Fibroblast of mammary gland (primary cell): ENCODE results near the gene JUN.
"Not testable (repeated sequence)": the region's sequence is repeated elsewhere in the genome, so short reads cannot be mapped to it uniquely, and the experiment has no call there.

Source experiments
- DNase-seq: peaks from one replicate; pipeline ENCODE4 v3.0.0-alpha.2; 2010; ENCODE audit warnings: low read depth
- H3K4me3 ChIP-seq: 2 replicates; pipeline ENCODE4 v1.5.1; 2011; ENCODE audit warnings: low read depth, mild to moderate bottlenecking, low read length, moderate library complexity; ENCODE audit not compliant: control insufficient read depth
- TF ChIP-seq, protein P1 (sequence below): conservative IDR thresholded peaks from 2 replicates; pipeline ENCODE4 v1.5.1; 2011; ENCODE audit warnings: low read depth, low read length, inconsistent platforms; ENCODE audit not compliant: control insufficient read depth, insufficient read depth

Gene JUN

DNA sequence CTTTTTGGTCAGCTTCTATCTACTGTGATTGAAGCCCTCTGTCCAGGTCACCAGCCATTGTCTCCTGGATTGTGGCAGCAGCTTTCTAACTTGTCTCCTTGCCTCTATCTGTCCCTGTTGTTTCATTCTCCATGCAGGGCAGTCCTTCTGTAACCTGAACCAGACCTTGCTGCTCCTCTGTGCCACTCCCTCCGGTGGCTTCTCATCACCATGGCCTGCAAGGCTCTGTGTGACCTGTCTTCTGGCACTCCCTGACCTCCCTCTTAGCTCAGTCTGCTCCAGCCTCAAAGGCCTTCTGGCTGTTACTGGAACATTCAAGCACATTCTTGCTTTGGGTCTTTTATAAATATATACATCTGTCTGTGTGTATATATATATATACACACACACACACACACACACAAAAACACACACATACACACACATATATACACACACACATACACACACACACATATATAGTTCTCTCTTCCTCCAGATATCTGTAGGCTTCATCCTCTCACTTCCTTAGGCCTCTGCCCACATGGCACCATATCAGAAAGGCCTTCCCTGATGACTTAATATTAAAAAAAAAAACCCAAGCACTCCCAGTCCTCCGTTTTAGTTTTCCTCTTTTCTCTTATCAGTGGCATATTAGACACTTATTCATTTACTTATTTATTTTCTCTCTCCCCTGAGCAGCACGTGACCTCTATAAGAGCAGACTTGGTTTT lies 21.2 kb upstream of the JUN start:
- TF ChIP-seq, protein P1, sequence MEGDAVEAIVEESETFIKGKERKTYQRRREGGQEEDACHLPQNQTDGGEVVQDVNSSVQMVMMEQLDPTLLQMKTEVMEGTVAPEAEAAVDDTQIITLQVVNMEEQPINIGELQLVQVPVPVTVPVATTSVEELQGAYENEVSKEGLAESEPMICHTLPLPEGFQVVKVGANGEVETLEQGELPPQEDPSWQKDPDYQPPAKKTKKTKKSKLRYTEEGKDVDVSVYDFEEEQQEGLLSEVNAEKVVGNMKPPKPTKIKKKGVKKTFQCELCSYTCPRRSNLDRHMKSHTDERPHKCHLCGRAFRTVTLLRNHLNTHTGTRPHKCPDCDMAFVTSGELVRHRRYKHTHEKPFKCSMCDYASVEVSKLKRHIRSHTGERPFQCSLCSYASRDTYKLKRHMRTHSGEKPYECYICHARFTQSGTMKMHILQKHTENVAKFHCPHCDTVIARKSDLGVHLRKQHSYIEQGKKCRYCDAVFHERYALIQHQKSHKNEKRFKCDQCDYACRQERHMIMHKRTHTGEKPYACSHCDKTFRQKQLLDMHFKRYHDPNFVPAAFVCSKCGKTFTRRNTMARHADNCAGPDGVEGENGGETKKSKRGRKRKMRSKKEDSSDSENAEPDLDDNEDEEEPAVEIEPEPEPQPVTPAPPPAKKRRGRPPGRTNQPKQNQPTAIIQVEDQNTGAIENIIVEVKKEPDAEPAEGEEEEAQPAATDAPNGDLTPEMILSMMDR: no peak
- no peak for DNase-seq
- H3K4me3 ChIP-seq: no peak overlapping the region

DNA sequence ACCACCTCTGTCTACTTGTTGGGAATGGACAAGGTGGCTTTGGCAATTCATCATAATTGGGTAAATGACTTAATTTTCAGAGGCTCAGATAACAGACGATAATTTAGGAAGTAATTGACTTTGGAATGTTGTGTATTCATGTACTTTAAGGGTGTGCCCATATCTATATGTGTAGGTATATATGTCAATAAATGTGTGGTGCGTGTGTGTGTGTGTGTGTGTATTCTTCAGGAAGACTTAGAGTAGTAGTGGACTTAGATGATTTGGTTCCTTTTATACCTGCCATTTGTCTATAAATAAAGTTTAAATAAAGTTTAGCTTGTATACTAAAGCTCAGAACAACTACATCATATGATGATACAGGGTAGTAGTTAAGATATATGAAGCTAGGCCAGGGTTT lies 20.0 kb upstream of the JUN start:
- no peak overlapping the region for H3K4me3 ChIP-seq
- DNase-seq: no peak

DNA sequence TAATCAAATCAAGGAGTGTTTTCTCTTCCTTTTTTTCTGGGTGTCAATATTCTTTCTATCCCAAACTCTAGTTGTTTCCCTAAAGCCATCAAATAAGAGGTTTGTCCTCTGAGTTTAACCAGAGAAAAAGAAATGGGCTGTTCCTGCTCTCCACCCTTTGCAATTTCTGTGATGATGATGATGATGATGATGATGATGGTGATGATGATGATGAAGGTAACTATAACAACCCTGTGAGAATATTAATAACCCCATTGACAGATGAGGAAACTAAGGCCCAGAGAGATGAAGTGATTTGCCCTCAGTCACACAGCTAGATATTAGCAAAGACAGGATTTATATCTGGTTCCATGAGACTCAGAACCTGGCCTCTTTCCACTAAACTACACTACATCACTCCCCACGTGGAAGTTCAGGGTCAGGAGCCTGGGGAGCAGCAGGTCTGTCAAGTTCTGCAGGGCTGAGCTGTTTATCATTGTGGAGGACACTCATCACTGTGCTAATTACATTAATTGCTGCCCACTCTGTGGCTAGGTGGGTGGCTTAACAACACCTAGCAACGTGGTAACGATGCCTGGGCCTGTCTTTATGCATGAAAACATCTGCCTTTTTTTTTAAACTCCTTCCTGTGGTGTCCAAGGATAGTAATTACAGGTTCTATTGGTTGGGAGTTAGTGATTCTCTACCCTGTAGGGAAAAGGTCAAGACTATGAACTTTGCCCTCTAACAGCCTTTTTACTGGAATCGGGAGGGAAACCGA lies 19.0 kb upstream of the JUN start:
- TF ChIP-seq, protein P1: no peak
- no peak for DNase-seq
- H3K4me3 ChIP-seq: no peak overlapping the region

More for the DNA sequence above, 20.0 kb upstream of the JUN start:
- TF ChIP-seq, protein P1: no peak

DNA sequence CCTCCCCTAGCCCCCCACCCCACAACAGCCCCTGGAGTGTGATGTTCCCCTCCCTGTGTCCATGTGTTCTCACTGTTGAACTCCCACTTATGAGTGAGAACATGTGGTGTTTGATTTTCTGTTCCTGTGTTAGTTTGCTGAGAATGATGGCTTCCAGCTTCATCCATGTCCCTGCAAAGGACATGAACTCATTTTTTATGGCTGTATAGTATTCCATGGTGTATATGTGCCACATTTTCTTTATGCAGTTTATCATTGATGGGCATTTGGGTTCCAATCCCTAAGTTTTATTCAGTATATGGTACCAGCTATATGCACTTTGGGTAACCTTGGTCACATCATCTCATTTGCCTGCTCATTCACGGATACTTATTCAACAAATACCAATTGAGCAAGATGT lies 17.4 kb upstream of the JUN start:
- not testable (repeated sequence) for H3K4me3 ChIP-seq, DNase-seq

DNA sequence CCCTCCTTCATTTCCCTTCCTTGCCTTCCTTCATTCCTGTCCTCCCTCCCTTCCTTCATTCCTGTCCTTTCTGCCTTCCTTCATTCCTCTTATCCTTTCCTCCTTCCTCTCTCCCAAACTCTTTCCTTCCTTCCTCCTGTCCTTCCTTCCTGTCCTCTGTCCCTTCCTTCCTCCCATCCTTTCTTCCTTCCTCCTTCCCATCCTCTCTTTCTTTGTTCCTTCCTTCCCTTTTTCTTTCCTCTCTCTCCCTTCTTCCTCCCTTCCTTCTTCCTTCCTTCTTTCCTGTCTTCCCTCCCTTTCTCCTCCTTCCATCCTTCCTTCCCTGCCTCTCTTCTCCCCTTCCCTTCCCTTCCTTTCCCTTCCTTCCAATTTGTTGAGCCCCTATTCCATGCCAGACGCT lies 15.8 kb upstream of the JUN start:
- H3K4me3 ChIP-seq: no peak overlapping the region
- TF ChIP-seq, protein P1: no peak
- DNase-seq: no peak

DNA sequence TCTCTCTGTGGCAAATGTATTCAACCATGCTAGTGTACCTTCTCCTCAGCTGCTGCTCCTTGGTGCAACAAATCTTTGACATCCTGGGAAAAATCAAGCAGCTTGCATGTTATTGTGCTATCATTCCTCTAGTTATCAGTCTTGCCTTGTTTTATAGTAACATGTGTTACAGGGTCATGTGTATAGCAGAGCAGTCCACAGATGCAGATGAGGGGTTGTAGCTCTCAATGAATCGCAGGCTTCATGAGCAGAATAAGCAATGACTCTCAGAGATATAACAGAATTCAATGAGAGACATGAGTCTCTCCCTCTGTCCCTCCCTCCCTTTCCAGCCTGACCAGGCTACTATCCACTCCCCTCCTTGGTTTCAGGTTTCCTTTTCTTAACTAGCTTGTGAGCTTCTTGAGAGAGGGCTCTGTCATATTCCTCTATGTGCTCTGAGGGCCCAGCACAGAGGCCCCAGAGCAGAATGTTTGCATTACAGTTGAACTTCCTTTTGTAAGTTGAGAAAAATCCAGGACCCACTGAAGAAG lies 15.1 kb upstream of the JUN start:
- H3K4me3 ChIP-seq: no peak overlapping the region
- DNase-seq: no peak
- TF ChIP-seq, protein P1: no peak

DNA sequence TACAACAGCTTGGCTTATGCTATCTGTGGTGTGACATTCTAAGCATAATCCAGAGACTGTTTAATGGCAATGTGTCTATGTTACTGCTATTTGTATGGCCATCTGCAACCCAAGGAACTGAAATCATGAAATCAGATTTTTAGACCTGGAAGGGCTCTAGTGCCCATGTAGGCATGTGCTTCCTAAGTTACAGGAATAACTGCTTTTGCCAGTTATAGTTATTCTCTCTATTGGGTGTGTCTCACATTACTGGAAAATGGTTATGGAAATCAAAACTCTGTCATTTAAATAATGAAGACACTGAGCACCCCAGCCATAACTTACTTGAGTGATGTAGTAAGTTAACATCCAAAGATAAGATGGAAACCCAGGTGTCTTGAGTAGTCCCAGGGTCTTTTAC lies 12.6 kb upstream of the JUN start:
- no peak for DNase-seq
- TF ChIP-seq, protein P1: no peak
- H3K4me3 ChIP-seq: no peak overlapping the region
